Fibroblast of villous mesenchyme (primary cell): ENCODE results near the gene ARVCF. TPM values are rescaled to one million over a fixed set of nuclear protein-coding genes. Genes with fewer than 3 reads are reported as not detected.

Experiments used
- DNase-seq: peaks from one replicate; pipeline ENCODE4 v3.0.0-alpha.2; 2010; ENCODE audit warnings: low read depth
- H3K4me3 ChIP-seq: 2 replicates; pipeline ENCODE4 v1.5.1; 2011; ENCODE audit warnings: low read depth, mild to moderate bottlenecking, low read length
- total RNA-seq: library from RNA; depleted of rRNA; stranded (reverse); fragments of >200 nt; gene quantifications from 2 replicates; pipeline ENCODE4 v1.2.3, GENCODE V29; 2012
- TF ChIP-seq, protein P1 (sequence below): IDR thresholded peaks from 2 replicates; pipeline ENCODE4 v1.5.1; 2012; ENCODE audit warnings: low read depth, mild to moderate bottlenecking, low read length; ENCODE audit not compliant: insufficient read depth

Gene ARVCF
- total RNA-seq, 1 donor, result 6.0 TPM

DNA sequence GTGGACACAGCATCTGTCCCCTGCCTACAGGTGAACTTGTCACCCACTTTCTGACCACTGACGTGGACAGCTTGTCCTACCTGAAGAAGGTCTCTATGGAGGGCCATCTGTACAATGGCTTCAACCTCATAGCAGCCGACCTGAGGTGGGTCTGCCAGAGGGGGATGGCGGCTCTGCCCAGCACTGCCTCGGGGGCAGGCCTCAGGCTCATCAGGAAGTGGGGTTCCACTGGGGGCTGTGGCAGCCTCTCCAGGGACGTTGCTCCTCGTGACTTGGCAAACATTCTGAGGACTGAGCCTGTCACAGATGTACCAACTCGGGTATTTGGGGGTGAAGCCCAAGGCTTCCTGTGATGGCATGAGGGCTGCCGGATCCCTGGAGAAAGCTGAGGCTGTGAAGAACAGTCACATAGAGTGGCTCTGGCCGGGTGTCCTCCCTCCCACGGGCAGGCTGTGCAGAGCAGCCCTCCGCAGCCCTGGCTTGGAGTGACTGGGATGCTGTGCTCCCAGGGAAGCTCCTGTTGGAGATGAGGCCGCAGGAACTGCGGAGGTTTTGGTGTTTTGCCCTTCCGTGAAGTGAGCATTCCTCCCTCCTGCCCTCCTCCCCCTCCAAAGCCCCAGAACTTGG is 36.9 kb upstream of the ARVCF start:
- no peak overlapping the region for H3K4me3 ChIP-seq
- no peak for DNase-seq
- TF ChIP-seq, protein P1, sequence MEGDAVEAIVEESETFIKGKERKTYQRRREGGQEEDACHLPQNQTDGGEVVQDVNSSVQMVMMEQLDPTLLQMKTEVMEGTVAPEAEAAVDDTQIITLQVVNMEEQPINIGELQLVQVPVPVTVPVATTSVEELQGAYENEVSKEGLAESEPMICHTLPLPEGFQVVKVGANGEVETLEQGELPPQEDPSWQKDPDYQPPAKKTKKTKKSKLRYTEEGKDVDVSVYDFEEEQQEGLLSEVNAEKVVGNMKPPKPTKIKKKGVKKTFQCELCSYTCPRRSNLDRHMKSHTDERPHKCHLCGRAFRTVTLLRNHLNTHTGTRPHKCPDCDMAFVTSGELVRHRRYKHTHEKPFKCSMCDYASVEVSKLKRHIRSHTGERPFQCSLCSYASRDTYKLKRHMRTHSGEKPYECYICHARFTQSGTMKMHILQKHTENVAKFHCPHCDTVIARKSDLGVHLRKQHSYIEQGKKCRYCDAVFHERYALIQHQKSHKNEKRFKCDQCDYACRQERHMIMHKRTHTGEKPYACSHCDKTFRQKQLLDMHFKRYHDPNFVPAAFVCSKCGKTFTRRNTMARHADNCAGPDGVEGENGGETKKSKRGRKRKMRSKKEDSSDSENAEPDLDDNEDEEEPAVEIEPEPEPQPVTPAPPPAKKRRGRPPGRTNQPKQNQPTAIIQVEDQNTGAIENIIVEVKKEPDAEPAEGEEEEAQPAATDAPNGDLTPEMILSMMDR, result no peak

DNA sequence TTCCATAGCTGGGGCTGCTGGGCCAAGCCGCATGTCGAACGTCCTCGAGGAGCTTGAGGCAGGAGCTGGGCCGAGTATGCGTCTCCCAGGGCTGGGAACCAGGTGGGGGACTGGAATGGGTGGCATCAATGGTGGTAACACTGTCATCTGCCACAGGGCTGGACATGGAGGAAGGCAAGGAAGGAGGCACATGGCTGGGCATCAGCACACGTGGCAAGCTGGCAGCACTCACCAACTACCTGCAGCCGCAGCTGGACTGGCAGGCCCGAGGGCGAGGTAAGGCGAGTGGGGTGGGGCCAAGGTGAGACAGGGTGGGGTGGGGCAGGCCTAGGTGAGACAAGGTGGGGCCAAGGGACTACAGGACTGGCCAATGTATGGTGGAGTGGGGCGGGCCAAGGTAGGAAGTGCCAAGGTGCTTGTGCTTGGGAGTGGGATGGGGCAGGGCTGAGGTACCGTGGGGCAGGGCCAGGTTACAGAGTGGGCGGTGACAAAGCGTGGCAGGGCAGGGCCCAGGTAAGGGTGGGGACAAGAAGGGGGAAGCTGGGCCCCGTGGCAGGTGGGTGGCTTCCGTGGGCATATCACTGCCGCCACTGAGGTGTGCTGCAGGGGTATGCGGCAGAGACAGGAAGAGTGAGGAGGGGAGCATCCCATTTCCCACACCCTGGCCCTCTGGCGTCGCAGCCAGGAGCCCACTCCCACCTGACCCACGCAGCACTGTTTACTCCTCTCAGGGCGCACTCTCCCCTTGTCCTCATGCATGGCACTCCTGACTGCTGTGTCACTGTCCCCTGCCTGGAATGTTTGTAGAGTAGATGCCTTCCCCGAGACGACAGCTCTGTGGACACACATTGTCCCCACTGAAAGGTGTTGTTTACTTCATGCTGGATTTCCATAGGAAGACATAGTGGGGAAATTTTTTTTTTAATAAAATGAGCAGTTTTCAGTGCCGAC is 36.0 kb upstream of the ARVCF start:
- no peak for DNase-seq
- H3K4me3 ChIP-seq, result no peak overlapping the region
- TF ChIP-seq, protein P1, result no peak

DNA sequence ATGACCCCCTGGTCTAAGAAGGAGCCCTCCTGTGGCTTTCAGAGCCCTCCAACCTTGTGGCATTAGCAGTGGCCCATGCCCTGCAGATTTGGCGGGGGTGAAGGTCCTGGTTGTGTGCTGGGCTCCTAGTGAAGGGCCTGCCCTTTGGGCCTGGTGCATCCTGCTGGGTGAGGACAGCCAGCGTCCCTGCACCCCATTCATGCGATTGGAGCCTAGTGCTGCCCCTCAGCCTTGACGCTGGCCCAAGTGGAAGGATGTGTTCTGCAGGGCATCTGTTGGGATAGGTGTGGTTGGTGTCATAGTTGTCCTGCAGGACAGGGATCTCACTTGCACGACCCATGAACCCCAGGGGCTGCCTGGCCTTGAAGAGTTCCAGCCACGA is 35.3 kb upstream of the ARVCF start:
- no peak overlapping the region for H3K4me3 ChIP-seq
- no peak for DNase-seq
- TF ChIP-seq, protein P1, result no peak

DNA sequence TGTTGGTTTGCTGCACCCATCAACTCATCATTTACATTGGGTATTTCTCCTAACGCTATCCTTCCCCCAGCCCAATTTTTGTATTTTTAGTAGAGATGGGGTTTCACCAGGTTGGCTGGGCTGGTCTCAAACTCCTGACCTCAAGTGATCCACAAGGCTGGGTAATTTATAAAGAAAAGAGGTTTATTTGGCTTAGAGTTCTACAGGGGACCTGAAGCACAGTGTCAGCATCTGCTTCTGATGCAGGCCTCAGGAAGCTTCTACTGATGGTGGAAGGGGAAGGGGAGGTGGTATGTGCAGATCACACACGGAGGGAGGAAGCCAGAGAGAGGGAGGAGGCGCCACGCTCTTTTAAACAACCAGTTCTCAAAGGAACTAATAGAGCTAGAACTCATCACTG is 30.1 kb upstream of the ARVCF start:
- no peak for DNase-seq

DNA sequence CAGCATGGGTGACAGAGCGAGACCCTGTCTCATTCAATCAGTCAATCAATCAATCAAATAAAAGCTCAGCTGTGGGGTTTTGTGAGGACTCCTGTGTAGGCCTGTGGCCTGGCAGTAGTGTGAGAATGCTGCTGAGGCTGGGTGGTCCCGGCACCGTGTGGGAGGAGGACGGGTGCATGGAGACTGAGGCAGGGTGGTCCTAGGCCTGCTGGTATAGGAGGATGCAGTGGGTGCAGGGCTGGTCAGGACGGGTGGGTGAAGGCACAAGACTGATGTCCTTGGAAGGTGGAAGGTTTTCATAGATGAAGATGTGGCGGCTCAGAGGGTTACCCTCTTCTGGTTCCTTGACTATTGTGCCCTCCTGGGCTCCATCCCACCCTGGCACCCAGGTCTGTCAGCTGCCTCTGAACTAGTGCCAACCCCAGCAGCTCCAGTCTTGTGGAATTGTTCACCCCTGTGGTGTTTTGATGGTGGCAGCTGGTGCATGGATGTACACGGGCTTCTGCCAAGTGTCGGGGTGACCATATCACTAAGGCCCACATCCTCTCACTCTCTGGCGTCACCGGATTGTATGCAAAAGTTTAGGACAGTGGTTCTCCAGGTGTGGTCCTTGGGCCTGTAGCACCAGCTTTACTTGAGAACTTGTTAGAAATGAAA is 28.0 kb upstream of the ARVCF start:
- no peak overlapping the region for H3K4me3 ChIP-seq
- TF ChIP-seq, protein P1, result no peak
- no peak for DNase-seq

More for the DNA sequence above, 30.1 kb upstream of the ARVCF start:
- no peak overlapping the region for H3K4me3 ChIP-seq
- TF ChIP-seq, protein P1, result no peak

DNA sequence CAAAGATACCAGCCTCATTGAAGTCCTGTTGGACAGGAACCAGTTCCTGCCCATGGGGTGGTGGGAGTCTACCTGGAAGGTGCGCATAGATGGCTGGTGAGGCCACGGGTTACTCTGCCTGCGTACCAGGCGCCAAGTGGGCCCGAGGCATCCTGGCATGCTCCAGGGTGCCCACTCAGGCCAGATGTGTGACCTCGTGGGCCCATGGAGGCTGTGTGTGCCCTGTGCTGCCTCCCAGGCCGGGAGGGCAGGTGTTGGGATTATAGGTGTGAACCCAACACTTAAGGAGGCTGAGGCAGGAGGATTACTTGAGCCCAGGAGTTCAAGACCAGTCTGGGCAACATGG is 27.3 kb upstream of the ARVCF start:
- no peak overlapping the region for H3K4me3 ChIP-seq
- TF ChIP-seq, protein P1, result no peak
- no peak for DNase-seq
